GM19324 (cell line): Measurements from ENCODE around the gene RTL10.
"Not testable (repeated sequence)": the region's sequence is repeated elsewhere in the genome, so short reads cannot be mapped to it uniquely, and the experiment has no call there.

Source experiments
- ATAC-seq: cut with Tn5 transposase; IDR thresholded peaks from one replicate; pipeline ENCODE4 v1.9.1; 2021; ENCODE audit warnings: mild to moderate bottlenecking, moderate library complexity; ENCODE audit not compliant: unreplicated experiment, low FRiP score

Gene RTL10

DNA sequence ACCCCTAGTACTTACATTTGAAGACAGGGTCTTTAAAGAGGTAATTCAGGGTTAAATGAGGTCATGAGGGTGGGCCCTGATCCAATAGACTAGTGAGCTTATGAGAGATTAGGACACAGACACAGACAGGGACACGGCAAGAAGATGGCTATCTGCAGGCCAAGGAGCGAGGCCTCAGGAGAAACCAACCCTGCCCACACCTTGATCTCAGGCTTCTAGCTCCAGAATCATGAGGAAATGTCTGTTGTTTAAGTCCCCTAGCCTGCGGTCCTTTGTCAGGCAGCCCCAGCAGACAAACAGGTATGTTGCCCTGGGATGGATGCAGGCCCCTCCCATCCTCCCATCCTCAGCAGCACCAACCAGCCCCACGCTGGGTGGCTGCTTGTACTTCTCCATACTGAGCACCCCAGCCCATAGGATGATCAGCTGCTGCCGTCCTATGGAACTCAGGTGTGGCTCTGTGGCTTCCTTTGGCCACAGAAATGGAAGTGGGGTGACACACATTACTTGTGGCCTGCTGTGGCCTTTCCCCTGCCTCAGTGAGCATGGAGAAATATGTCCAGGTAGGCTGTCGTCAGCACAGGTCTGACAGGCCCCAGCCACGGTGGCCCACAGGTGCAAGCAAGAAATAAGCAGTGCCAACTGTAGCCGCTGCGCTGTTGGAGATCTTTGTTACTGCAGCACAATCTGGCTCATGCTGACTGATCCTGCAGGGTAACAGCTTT, 7.9 kb downstream of the RTL10 start:
- no peak for ATAC-seq

DNA sequence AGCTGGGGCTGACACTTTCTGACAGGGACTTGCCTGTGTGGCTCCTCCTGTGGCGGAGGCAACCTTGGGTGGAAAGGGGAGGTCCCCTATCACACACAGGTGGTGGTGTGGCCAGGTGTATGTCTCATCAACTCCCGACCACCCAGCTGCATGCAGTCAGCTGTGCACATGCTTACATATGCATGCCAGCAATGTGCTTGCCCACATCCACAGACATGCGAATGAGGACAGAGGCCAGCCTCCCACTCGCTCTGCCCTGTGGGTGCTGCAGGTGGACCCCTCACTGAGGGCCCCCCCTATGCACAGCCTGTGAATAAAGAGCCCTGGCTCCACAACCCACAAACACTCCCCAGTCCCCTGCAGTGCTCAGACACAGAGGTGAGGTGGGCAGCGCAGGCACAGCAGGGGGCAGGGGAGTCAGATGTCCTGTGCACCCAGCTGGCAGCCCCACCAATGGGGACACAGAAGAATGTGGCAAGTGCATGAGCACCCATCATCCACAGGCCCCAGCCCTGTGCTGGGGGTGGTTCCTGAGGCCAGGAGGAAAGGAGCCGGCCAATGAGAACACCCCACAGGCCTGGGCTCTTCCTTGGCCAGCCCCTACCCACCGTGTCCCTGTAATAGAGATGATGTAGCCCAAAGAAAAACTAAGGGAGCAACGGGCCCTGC, 9.5 kb downstream of the RTL10 start:
- no peak for ATAC-seq

GRCh38 chr22:19844377-19845053, 10.2 kb downstream of the RTL10 start:
- no peak for ATAC-seq

- ATAC-seq: no peak
Measured at GRCh38 chr22:19843857-19844376, 10.8 kb downstream of the RTL10 start.

DNA sequence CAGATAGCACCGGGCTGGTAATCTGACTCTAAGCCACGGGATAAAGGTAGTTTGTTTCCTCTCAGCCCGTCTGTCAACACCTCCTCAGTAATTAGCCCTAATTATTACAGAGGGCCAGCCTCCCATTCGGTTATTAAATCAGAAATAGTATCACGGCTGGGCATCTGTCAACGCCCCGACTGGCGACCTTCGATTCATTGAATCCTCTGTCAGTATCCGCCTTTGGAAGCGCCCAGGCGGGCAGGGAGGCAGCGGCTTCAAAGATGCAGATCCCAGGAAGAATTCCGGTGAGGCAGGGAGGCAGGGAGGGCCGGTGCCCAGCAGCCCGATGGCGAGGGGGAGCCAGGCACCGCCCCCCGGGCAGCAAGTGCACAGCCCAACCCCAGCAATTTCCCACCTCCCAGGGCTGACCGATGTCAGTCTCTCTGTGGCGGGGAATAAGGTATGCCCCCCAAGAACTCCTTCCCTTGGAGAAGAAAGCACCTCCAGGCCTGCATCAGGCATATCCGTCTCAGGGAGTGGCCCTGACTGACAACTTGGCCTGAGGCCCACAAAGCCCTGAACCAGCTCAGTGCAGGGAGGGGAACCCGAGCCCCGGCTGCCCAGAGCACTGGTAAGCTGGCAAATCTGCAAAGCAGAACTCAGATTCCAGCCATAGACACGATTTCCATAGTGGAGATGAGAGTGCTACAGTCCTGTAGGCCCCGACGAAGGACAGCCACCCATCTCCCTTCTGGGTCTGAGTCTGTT, 11.4 kb downstream of the RTL10 start:
- ATAC-seq: no peak

GRCh38 chr22:19842393-19843106, 12.1 kb downstream of the RTL10 start:
- ATAC-seq: no peak

DNA sequence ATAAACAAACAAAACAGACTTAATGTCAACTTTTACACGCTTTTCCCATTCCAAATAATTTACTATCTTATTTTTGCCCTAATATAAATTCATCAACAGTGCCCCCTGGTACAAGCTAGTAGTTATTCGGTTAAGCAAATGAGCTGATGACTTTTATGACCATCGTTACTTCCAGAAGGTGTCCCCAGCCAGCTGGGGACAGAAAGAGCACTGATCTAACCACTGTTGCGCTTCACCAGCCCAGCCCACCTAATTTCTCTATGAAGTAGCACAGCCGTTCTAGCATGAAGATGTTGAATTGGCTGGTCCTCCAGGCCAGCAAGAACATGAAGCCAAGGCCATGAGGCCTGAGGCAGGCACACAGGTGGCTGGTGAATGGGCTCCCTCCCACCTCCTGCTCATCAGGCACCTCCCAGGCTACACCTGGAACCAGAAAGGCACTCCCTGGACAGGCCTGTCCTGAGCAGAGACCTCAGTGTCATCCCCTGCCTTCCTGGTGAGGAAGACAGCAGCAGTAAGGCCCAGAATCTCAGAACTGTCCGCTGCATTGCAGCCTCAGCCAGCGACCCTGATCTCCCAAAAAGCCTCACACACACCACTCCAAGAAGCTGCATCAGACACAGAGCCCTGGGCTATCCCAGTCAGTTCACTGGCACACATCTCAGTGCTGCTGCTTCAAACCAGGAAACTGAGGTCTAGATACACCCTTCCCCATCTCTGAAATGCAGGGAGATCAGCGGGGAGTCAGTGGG, 12.9 kb downstream of the RTL10 start:
- no peak for ATAC-seq

DNA sequence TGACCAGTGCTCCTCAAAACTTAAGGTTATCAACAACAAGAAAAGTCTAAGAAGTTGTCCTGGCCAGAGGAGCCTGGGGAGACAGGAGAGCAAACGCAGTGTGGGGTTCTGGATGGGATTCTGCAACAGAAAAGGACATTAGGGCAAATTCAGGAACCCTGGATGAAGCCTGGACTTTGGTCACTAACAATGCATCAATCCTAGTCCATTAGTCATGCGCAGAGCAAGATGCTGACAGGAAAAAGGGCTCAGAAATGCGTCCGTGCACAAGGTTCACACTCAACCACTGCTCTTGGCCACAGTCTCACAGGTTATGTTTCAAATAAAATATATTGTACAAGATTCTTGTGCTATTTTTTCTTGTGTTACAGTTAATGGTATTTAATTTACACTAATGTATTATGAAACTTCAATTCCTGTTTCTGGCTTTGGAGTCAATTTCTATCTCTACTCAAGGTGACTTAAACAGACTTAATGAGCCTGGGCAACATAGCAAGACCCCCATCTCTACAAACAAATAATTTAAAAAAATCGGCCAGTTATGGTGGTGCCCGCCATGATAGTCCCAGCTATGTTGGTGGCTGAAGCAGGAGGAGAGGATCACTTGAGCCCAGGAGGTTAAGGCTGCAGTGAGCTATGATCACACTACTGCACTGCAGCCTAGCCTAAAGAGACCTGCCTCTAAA, 13.6 kb downstream of the RTL10 start:
- no peak for ATAC-seq

DNA sequence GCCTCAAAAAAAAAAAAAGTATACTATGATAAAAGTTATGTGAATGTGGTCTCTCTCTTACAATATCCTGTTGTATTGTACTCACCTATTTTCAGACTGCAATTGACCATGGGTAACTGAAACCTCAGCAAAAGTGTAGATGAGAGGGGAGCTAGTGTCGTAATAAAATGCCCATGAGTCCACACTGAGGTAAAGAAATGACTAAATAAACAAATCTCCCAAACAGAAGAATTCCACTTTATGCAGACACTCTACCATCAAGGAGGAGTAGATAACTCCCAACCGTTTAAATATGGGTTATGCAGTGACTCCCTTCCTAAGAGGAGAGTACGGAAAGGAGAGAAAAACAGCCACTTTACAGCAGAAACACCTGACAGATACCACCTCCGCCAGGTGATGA, 14.6 kb downstream of the RTL10 start:
- ATAC-seq: no peak

DNA sequence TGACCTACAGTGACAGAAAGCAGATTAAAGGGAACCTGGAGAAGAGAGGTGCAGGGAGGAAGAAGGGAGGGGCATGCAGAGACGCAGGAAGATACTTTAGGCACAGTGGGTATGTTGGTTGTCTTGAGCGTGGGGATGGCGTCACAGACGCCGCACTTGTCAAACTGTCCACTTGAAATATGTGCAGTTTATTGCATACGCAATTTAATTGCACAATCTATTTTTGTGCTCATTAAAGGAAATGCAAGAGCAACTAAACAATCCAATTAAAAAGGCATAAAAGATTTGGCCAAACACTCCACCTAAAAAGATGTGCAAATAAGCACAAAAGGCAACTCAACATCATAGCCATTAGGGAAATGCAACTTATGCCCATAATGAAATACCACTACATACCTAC, 16.8 kb downstream of the RTL10 start:
- no peak for ATAC-seq

GRCh38 chr22:19836512-19836911, 18.2 kb downstream of the RTL10 start:
- no peak for ATAC-seq

DNA sequence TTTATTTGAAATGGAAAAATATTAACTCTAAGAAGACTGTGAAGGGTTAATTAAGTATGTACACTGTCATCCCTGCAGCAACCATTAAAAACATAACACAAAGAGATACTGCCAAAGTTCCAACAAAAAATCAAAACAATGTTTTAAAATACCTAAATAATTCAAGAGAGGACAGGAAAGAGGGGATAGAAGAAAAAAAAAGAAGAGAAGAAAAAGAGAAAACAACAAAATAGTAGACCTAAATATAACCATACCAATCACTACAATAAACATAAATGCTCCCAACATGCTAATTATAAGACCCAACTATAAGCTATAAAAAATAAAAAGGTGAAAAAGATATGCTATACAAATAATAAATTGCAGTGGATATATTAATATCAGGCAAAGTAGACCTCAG, 20.1 kb downstream of the RTL10 start:
- no peak for ATAC-seq

DNA sequence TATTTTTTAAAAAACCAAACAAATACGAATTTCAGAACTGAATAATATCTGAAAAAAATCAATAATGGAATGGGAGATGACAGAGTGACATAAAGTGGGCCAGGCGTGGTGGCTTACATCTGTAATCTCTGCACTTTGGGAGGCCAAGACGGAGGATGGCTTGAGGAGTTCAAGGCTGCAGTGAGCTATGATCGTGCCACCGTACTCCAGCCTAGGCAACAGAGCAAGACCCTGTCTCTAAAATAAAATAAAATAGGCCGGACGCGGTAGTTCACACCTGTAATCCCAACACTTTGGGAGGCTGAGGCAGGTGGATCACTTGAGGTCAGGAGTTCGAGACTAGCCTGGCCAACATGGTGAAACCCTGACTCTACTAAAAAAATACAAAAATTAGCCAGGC, 21.3 kb downstream of the RTL10 start:
- ATAC-seq: not testable (repeated sequence)

DNA sequence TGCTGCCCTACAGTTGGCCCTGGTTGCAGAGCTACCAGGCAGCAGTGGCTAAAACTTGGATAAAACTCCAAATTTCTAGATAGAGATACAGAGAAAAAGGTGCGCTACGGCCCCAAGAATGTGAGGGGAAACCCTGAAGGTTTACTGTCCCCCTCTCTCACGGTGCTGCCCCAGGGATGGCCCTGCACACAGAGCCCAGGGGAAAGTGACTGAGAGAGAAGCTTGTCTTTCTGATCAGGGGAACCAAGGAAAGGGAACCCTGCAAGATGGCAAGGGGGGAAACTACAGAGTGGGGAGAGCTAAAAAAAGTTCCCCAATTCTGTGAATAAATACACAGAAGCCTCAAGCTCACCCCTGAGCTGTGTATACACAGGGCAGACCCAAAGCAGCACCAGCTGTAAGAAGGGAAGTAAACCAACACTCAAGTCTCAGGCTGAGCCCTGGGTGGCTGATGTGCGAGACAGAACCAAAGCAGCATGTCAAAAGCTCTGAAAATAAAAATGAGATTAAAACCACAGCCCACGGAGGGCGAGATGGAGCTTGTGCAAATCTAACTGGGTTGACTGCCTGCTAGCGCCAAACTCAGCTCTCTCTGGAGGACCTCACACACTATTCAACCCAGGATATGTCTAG, 22.1 kb downstream of the RTL10 start:
- no peak for ATAC-seq

DNA sequence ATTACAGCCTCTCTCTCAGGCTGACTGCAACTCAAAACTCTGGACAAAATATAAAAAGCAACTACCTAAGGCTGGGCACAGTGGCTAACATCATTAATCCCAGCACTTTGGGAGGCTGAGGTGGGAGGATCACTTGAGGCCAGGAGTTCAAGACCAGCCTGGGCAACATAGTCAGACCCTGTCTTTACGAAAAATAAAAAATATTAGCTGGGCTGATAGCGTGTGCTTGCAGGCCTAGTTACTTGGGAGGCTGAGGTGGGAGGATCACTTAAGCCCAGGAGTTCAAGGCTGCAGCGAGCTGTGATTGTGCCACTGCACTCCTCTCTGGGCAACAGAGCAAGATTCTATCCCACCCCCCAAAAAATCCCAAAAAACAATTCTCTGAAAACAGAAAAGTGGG, 22.7 kb downstream of the RTL10 start:
- not testable (repeated sequence) for ATAC-seq

GRCh38 chr22:19831016-19831415, 23.7 kb downstream of the RTL10 start:
- ATAC-seq: no peak

- no peak for ATAC-seq
Measured at GRCh38 chr22:19828035-19828401, 26.7 kb downstream of the RTL10 start.

GRCh38 chr22:19827341-19828034, 27.2 kb downstream of the RTL10 start:
- ATAC-seq: no peak
